Spleen (tissue), 7 donors: ENCODE data around the gene OPRM1.

Source experiments
- POLR2A ChIP-seq, 3 donors: fragments of 450-650 bp; IDR thresholded peaks; one replicate each; pipeline ENCODE4 v1.5.1; 2017; ENCODE audit warnings: antibody characterized with exemption in 3 of 3, mild to moderate bottlenecking in 1 of 3
- POLR2AphosphoS5 ChIP-seq, 3 donors: sonication (generic); formaldehyde crosslinking; IDR thresholded peaks; one replicate each; pipeline ENCODE4 v1.5.1; 2017; ENCODE audit warnings: antibody characterized with exemption in 3 of 3
- TF ChIP-seq, protein P1 (sequence below), 11 experiments: fragments of 200-600 bp in 7 of 11; fragments of 450-650 bp in 4 of 11; sonication (generic) in 4 of 11; IDR thresholded peaks in 8 of 11; conservative IDR thresholded peaks in 3 of 11; 1 replicate in 7 of 11; 2 replicates in 4 of 11; pipeline versions ENCODE4 v1.4.0 to v1.8.0; 2016 to 2021; ENCODE audit warnings: antibody characterized with exemption in 11 of 11, inconsistent platforms in 4 of 11, mild to moderate bottlenecking in 1 of 11
- donor health status: DM: no; HTN: no; CAD: no; lungs with moderate emphysema.
- donor health status: DM: no; HTN: no; CAD: no.
- donor health status: DM: no; HTN: no; CAD: no.

DNA sequence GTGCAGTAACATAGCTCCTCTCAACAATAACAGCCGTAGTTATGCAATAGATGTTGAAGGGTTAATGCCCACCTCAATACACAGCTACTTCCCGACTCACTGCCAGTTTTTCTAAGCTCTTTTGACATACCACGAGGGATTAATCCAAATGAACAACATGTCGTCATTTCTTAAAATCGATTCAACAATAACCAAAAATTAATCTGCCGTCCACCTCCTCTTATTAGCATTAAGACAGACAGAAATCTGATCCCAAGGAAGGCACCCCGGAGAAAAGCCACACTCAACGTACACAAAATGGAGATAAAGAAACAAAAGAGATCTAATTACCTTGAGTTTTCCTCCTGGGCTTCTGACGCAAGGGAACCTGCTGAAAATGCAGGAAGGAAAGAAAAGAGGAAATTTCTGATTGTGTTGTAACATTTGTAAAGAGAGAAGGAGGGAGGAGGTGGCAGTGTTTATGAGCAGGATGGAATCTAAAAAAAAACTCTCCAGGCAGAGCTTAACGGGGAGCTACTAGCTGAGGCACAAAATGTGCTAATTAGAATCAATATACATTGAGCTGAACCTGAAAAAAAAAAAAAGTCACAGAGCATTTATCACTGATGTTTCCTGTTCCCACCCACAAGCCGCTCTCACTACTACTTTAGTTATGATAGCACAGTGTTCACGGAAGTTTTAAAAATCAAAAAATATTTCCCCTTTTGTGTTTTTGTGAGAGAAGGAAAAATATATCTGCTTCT lies 208.2 kb downstream of the OPRM1 start:
- TF ChIP-seq, protein P1, sequence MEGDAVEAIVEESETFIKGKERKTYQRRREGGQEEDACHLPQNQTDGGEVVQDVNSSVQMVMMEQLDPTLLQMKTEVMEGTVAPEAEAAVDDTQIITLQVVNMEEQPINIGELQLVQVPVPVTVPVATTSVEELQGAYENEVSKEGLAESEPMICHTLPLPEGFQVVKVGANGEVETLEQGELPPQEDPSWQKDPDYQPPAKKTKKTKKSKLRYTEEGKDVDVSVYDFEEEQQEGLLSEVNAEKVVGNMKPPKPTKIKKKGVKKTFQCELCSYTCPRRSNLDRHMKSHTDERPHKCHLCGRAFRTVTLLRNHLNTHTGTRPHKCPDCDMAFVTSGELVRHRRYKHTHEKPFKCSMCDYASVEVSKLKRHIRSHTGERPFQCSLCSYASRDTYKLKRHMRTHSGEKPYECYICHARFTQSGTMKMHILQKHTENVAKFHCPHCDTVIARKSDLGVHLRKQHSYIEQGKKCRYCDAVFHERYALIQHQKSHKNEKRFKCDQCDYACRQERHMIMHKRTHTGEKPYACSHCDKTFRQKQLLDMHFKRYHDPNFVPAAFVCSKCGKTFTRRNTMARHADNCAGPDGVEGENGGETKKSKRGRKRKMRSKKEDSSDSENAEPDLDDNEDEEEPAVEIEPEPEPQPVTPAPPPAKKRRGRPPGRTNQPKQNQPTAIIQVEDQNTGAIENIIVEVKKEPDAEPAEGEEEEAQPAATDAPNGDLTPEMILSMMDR (IDR thresholded peaks at IDR 0.05 in 8 of 11, conservative IDR thresholded peaks at IDR 0.05 in 3 of 11), result no peak
- TF ChIP-seq POLR2A (IDR thresholded peaks at IDR 0.05), result no peak
- TF ChIP-seq POLR2AphosphoS5 (IDR thresholded peaks at IDR 0.05), result peak in 1 of 3 donors; percentile 36
